GM18502 (cell line): Measurements from ENCODE around the gene SPEN.
"Not testable (repeated sequence)": the region's sequence is repeated elsewhere in the genome, so short reads cannot be mapped to it uniquely, and the experiment has no call there.

Experiments used
- ATAC-seq: cut with Tn5 transposase; IDR thresholded peaks from one replicate; pipeline ENCODE4 v1.9.1; 2021; ENCODE audit warnings: mild to moderate bottlenecking; ENCODE audit not compliant: unreplicated experiment, poor library complexity

SPEN gene

DNA sequence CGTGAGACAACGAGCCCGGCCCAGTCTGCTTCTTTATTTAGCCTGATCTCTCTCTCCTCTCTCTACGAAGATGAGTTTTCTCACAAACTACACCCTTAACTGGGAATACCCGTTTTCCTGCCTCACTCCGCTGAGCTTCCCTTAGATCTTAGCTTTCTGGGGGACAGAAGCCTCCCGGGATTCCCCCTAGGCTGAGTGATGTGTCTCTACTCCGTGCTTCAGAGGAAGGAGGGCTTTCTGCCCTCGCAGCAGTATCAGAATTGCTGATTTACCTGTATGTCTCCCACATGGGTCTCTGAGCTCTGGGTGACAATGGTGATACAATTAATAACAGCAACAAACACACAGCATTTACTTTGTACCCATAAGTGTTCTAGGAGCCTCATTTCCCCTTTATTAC, 127.3 kb downstream of the SPEN start:
- ATAC-seq: peak; percentile 34

DNA sequence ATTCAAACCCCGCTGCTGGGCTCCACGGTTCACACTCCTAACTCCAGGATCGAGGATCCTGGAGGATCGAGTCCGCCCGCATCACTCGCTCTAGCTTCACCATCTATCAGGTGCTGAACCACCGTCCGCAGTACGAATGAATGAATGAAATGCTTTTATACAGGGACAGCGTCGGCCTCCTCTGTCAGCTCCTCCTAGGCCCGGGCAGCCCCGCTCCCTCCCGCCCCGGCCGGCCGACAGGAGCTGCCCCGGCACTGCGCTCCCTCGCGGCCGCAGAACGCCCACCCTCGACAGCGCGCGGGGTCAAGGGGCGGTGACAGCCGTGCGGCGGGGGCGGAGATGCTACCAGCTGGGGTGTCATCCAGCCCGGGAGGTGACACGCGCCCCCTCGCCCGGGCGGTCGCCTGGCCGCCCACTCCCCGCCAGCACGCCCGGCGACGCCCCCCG, 127.9 kb downstream of the SPEN start:
- ATAC-seq: peak; percentile 57

DNA sequence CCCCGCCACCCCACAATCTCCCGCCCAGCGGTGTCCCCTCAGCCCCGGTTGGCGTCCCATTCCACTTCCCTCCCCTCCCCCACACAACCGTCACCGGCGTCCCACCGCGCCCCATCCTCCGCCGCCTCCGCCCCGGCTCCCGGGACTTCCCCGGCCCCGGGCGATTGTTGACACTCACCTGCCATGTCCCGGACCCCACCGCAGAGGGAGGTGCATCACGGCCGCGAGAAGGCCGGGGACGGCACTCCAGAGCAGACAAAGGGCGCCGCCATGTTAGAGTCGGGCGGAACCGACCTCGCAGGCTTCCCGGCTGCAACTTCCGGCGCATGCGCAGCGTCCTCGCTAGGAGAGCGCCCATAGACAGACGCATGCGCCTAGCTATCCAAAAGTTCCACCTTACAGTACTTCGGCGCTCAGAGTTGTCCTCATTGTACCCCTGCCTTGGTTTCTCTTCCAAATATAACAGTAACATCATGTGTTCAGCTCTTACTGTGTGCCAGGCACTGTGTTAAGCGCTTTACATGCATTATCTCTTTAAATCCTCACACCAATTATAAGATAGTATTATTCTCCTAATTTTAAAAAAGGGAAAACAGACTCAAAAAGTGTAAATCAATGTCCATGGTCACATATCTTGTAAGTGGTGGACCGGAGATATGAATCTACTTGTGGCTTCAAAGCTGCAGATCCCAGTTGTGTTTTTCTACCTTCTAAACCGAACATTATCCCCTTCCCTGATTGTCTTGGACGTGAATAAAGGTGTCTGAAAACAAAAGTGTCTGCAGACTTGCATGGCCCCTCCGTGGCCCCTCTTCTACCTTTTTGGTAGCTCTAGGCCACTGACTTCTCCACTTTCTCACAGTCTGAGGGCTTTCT, 128.5 kb downstream of the SPEN start, which contains the start of gene ZBTB17:
ZBTB17 (minus strand) TSS at position 297 of the 876 bp plus-strand sequence. CDS start 27,606 bp downstream, outside the sequence.
- peak; percentile 80 for ATAC-seq

DNA sequence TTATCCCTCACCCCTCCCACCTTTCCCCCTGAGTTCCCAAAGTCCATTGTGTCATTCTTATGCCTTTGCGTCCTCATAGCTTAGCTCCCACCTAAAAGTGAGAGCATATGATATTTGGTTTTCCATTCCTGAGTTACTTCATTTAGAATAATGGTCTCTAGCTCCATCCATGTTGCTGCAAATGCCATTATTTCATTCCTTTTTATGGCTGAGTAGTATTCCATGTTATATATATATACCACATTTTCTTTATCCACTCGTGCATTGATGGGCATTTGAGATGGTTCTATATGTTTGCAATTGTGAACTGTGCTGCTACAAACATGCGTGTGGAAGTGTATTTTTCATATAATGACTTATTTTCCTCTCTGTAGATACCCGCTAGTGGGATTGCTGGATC, 130.4 kb downstream of the SPEN start:
- not testable (repeated sequence) for ATAC-seq

DNA sequence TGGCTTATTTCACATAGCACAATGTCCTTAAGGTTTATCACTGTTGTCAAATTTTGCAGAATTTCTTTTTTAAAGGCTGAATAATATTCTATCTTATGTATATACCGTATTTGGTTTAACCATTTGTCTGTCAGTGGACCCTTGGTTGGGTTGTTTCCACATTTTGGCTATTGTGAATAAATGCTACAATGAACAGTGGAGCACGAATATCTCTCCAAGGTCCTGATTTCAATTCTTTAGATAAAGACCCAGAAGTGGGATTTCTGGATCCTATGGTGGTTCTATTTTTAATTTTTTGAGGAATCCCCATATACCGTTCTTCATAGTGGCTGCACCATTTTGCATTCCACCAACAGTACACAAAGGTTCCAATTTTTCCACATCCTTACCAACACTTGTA, 134.2 kb downstream of the SPEN start:
- ATAC-seq: no peak

DNA sequence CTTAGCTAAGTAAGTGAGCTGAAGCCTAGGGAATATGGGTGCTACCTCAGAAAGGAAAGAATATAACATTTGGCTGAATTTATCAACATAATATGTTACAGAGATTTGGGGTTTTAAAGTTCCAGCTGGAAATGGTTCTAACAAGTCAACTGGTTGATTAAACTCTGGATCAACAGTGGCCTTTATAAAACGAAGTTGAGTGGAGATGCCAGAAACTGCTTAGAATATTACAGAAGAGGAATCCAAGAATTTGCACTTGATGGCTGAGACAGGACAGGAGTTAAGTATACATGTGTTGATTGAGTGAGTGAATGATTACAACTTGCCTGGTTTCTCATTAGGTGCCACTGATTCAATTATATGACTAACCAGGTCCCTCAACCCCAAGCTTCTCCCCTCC, 135.8 kb downstream of the SPEN start:
- ATAC-seq: no peak

DNA sequence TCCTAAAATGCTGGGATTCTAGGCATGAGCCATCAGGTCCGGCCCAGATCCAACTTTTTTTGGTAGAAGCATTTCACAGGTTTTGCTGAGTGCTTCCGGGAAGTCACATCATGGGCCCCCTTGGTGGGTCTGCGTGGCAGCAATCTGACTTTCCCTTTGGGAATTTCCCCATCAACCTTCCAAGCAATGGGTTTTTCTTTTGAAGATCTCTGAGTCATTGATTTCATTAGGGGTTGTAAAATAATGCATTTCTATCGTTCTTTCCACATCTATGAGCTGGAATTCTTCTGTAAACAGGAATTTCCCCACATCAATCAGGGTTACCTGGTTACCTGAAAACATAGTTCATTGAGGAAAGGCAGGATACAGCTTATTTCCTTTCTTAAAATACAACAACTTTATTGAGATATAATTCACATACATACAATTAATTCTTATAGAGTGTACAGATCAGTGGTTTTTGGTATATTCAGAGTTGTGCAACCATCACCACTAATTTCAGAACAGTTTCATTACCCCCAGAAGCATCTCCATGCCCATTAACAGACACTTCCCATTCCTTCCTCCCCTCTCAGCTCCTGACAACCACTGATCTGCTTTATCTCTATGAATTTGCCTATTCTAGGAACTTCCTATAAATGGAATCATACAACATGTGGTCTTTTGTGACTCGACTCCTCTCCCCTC, 138.2 kb downstream of the SPEN start:
- ATAC-seq: no peak

DNA sequence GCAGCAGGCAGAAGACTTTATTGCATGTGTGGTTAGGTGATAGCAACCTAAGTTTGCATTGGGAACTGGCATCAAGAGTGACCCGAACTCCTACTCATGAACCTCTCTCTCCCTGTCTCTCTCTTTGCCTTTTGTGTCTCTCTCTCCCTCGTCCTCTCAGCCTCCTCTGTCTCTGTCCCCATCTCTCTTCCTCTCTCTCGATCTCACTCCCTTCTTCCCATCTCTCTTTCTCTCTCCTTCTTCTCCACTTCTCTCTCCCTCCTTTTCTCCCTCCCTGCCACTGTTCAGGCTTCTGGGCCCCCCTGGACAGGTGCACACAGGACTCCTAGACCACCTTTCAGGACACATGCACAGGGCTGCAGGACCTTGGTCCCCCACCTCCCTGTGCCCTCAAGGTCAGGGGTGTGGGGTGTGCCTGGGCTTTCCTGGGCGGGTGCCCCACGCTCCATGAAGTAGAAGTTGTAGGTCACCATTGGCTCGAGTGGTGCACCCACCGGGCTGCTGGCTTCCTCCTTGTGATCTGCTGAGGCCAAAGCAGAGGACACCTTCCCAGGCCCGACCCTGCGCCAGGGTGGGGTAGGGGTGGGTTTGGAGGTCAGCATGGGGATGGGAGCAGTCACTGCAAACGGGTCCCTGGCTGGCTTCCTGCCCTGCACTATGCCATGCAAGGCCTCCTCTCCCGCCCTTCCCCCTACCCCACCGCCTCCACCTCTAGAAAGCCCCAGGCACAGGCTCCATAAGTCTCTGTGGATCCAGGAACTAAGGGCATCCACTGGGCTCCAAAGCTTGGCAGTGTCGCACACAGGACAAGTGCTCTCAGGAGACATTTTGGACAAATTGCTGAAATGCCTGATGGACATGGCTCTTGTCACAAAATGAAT, 141.6 kb downstream of the SPEN start:
- ATAC-seq: no peak

DNA sequence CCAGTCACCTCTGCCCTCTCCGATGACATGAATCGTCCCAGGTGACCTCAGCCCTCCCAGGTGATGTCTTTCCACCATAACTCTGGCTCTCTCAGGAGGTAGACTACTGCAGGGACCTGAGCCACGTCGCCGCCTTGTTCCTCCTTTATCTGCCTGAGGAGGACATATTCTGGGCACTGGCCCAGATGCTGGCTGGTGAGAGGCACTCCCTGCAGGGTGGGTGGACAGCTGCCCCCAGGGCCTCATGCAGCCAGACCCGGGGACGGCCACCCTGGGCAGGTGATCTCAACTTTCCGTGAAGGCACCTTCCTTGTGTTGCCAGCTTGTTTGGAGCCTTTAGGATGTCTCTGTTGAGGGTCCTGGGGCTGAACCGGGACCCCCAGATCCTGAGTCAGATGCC, 142.3 kb downstream of the SPEN start:
- no peak for ATAC-seq
